HG03196 (cell line): Measurements from ENCODE around the gene ANO8.
"Not testable (repeated sequence)": the region's sequence is repeated elsewhere in the genome, so short reads cannot be mapped to it uniquely, and the experiment has no call there.

Experiments
- ATAC-seq: cut with Tn5 transposase; IDR thresholded peaks from one replicate; pipeline ENCODE4 v1.9.1; 2021; ENCODE audit not compliant: unreplicated experiment

ANO8 gene

GRCh38 chr19:17292301-17293074 is 42.2 kb downstream of the ANO8 start:
- peak; percentile 76 for ATAC-seq

DNA sequence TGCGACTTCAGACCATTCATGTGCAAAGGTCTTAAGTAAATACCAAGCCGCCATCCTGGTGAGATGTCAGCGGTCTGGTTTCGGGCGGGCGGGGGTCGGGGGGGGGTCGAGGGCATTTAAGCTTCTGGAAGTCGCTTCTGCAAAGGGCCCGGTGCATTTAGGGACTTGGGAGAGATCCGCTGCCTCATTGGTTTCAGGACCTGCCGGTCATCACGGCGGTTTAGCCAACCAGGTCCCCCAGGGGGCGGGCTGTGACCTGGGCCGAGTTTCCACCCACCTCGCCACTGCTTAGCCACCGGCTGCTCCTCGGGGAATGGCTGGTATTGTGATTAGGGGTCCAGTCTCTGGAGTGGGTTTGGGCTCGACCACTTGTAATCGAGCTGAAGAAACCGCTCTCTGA is 45.2 kb downstream of the ANO8 start:
- ATAC-seq: no peak

DNA sequence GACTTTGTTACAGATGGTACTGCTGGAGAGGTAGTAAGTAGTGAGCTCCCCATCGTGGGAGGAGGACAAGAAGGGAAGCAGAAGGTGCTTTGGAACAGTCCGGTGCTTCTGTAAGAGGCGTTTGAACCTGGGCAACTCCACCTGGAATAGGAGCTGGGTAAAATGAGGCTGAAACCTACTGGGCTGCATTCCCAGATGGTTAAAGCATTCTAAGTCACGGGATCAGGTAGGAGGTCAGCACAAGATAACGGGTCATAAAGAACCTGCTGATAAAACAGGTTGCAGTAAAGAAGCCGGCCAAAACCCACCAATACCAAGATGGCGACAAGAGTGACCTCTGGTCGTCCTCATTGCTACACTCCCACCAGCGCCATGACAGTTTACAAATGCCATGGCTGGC is 47.9 kb downstream of the ANO8 start:
- no peak for ATAC-seq

DNA sequence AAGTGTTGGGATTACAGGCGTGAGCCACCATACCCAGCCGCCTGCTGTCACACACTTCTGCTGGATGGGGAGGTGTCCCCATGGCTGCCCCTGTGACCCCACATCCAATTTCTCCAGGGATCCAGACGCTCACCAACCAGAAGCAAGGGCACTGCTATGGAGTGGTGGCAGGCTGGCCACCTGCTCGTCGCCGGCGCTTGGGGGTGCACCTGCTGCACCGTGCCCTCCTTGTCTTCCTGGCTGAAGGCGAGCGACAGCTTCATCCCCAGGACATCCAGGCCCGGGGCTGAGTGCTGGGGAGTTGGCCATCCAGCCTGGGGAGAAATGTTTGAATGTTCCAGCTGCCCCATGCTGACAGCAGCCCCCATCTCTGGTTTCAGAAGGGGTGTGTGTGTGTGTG is 48.4 kb downstream of the ANO8 start:
- no peak for ATAC-seq

GRCh38 chr19:17285415-17286135 is 49.1 kb downstream of the ANO8 start:
- ATAC-seq: no peak

DNA sequence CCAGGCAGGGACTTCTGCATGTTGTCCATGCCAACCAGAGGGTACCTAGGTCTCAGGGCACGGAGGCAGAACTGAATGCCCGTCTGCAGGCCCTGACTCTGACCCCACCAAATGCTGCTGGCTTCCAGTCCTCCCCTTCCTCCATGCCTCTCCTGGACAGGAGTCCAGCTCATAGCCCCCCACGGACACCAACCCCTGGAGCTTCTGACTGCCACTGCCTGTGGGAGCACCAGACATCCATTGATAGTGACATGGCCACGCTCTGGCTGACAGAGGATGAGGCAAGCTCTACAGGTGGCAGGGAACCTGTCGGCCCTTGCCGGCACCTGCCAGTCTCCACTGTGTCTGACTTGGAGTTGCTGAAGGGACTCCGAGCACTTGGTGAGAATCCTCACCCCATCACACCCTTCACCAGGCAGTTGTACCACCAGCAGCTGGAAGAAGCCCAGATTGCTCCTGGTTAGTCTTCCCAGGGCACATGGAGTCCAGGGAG is 51.1 kb downstream of the ANO8 start:
- no peak for ATAC-seq

- ATAC-seq: peak; percentile 68
Observed at GRCh38 chr19:17282488-17283125, 52.0 kb downstream of the ANO8 start.

GRCh38 chr19:17281391-17282304 is 53.0 kb downstream of the ANO8 start, which contains the start of gene ANKLE1:
Gene ANKLE1, plus strand, starts transcription at chr19:17281901. Its CDS starts 20 bp downstream, at chr19:17281921.
- no peak for ATAC-seq

- ATAC-seq: no peak
Observed at GRCh38 chr19:17279436-17279835, 55.2 kb downstream of the ANO8 start.

GRCh38 chr19:17275441-17276175 is 59.0 kb downstream of the ANO8 start:
- no peak for ATAC-seq

DNA sequence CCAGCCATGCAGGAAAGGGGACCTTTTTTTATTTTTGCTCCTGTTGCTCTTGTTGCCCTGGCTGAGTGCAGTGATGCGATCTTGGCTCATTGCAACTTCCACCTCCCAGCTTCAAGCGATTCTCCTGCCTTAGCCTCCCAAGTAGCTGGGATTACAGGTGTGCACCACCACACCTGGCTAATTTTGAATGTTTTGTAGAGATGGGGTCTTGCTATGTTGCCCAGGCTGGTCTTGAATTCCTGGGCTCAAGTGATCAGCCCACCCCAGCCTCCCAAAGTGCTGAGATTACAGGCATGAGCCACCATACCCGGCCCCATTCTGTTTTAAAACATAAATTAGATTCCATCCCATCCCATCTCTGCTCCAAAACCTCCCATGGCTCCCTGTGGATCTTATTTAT is 59.8 kb downstream of the ANO8 start:
- not testable (repeated sequence) for ATAC-seq
